GM12878 (cell line): ENCODE results near the gene CEP131.

Source experiments
- GABPA ChIP-seq: IDR thresholded peaks from 2 replicates; pipeline ENCODE4 v1.6.1; 2014; ENCODE audit warnings: antibody characterized with exemption, low read depth, mild to moderate bottlenecking, inconsistent platforms
- TF ChIP-seq, protein P1 (sequence below): fragments of 150-350 bp; IDR thresholded peaks from 2 replicates; pipeline ENCODE4 v1.6.1; 2016; ENCODE audit warnings: low read depth, low read length
- TF ChIP-seq, protein P2 (sequence below): IDR thresholded peaks from 2 replicates; pipeline ENCODE4 v1.6.1; 2012; ENCODE audit warnings: low read depth, low read length, improper control_type of control experiment
- TF ChIP-seq, protein P3 (sequence below), 3 experiments: IDR thresholded peaks in 2 of 3; conservative IDR thresholded peaks in 1 of 3; 2 replicates each; pipeline ENCODE4 v1.5.1; 2011; ENCODE audit warnings: low read depth in 3 of 3, low read length in 3 of 3, mild to moderate bottlenecking in 3 of 3, control low read depth in 2 of 3, moderate library complexity in 2 of 3, inconsistent platforms in 1 of 3, mixed read lengths in 1 of 3; ENCODE audit not compliant: control insufficient read depth in 2 of 3, insufficient read depth in 1 of 3; ENCODE audit errors: extremely low read depth in 1 of 3

DNA sequence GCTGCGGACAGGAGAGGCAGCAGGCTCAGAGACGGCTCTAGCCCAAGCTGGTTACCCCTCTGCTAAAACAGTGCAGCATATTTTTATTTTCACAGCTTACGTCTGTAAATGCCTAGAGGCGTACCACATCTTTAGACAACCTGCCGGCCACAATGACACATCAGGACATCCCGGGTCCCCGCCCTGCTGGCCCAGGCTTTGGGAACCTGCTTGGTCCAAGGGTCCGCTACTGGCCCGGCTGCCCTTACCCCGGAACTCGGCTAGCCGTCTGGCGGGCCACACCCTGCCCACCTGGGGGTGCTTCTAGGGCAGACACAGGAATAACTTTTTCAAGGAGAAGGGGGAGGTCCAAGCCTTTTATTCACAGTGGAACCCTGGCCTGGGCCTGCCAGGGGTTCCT lies 4.3 kb downstream of the CEP131 start:
- TF ChIP-seq, protein P1, sequence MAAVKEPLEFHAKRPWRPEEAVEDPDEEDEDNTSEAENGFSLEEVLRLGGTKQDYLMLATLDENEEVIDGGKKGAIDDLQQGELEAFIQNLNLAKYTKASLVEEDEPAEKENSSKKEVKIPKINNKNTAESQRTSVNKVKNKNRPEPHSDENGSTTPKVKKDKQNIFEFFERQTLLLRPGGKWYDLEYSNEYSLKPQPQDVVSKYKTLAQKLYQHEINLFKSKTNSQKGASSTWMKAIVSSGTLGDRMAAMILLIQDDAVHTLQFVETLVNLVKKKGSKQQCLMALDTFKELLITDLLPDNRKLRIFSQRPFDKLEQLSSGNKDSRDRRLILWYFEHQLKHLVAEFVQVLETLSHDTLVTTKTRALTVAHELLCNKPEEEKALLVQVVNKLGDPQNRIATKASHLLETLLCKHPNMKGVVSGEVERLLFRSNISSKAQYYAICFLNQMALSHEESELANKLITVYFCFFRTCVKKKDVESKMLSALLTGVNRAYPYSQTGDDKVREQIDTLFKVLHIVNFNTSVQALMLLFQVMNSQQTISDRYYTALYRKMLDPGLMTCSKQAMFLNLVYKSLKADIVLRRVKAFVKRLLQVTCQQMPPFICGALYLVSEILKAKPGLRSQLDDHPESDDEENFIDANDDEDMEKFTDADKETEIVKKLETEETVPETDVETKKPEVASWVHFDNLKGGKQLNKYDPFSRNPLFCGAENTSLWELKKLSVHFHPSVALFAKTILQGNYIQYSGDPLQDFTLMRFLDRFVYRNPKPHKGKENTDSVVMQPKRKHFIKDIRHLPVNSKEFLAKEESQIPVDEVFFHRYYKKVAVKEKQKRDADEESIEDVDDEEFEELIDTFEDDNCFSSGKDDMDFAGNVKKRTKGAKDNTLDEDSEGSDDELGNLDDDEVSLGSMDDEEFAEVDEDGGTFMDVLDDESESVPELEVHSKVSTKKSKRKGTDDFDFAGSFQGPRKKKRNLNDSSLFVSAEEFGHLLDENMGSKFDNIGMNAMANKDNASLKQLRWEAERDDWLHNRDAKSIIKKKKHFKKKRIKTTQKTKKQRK: no peak
- TF ChIP-seq, protein P2, sequence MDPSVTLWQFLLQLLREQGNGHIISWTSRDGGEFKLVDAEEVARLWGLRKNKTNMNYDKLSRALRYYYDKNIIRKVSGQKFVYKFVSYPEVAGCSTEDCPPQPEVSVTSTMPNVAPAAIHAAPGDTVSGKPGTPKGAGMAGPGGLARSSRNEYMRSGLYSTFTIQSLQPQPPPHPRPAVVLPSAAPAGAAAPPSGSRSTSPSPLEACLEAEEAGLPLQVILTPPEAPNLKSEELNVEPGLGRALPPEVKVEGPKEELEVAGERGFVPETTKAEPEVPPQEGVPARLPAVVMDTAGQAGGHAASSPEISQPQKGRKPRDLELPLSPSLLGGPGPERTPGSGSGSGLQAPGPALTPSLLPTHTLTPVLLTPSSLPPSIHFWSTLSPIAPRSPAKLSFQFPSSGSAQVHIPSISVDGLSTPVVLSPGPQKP: no peak
- TF ChIP-seq GABPA: no peak
- TF ChIP-seq, protein P3, sequence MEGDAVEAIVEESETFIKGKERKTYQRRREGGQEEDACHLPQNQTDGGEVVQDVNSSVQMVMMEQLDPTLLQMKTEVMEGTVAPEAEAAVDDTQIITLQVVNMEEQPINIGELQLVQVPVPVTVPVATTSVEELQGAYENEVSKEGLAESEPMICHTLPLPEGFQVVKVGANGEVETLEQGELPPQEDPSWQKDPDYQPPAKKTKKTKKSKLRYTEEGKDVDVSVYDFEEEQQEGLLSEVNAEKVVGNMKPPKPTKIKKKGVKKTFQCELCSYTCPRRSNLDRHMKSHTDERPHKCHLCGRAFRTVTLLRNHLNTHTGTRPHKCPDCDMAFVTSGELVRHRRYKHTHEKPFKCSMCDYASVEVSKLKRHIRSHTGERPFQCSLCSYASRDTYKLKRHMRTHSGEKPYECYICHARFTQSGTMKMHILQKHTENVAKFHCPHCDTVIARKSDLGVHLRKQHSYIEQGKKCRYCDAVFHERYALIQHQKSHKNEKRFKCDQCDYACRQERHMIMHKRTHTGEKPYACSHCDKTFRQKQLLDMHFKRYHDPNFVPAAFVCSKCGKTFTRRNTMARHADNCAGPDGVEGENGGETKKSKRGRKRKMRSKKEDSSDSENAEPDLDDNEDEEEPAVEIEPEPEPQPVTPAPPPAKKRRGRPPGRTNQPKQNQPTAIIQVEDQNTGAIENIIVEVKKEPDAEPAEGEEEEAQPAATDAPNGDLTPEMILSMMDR (IDR thresholded peaks at IDR 0.05 in 2 of 3, conservative IDR thresholded peaks at IDR 0.05 in 1 of 3; ENCODE audit: control insufficient read depth in 2 of 3, extremely low read depth in 1 of 3, insufficient read depth in 1 of 3, low read depth in 3 of 3, low read length in 3 of 3): no peak
